NOMO-1 treated with DMSO at 0.1 percent for 48 hours (cell line): ENCODE data around the gene CARD10.

Experiments used
- DNase-seq: peaks from one replicate; lab custom pipeline; 2025; ENCODE audit not compliant: unreplicated experiment; lab: John Stamatoyannopoulos, UW

The CARD10 gene

DNA sequence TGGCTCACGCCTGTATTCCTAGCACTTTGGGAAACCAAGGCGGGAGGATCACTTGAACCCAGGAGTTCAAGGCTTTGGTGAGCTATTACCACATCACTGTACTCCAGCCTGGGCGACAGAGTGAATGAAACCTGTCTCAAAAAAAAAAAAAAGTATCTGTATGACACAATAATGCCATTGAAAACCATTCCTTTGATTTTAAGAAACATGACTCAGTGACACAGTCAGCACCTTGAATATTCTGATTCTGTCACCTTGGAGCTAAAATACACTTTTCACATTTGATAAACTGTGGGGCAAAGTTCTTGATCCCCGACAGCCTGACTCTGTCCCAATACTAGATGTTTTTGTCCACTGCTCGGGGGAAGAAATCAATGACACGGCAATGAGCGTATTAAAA is 75.2 kb downstream of the CARD10 start:
- no peak for DNase-seq

DNA sequence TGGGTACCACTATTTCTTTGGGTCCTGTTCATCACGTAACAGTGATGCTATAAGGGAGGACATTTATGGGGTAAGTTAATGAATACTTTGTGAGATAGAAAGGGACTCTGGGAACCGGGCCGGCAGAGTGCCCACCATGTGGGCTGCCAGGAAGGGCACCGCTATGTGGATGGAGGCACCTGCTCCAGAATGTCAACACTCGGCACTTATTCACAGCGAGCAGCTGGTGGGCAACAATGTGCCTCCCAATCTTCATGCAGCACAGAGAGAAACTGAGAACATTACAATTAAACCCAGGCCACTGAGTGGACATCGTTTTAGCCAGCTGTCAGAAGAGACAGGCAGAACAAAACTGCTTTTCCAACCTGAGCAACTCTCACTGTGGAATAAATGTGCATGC is 76.1 kb downstream of the CARD10 start:
- no peak for DNase-seq

DNA sequence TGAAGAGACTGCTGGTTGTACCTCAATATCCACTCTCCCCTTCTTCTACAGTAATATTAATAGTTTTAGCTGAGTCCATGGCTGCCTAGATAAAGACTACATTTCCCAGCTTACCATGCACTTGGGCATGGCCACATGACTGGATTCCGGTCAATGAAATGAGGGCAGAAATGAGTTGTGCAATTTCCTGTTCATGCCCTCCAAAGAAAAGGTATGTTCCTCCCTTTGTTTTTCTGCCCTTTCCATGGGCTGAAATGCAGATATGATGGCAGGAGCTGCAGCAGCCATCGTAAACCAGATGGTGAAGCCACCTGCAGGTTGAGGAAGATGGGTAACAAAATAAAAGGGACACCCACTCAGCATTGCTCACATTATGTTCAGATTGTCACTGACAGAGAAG is 76.7 kb downstream of the CARD10 start:
- peak; percentile 49 for DNase-seq

DNA sequence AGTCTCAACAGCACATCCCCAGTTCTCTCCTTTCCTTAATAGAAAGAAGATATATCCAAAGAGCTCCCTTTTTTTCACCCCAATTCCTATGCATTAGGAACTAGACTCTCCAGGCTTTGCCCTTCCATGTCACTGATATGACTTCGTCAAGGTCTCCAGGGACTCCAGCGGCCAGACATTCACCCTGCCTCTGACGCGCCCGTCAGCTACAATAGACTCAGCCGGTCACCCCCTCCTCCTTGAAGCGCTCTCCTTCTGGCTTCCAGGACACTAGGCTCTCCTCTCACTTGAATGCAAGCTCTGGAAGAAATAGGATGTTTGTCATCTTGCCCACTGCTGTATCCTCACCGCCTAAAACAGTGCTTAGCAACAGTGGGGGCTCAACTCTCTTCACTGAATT is 77.1 kb downstream of the CARD10 start:
- no peak for DNase-seq

DNA sequence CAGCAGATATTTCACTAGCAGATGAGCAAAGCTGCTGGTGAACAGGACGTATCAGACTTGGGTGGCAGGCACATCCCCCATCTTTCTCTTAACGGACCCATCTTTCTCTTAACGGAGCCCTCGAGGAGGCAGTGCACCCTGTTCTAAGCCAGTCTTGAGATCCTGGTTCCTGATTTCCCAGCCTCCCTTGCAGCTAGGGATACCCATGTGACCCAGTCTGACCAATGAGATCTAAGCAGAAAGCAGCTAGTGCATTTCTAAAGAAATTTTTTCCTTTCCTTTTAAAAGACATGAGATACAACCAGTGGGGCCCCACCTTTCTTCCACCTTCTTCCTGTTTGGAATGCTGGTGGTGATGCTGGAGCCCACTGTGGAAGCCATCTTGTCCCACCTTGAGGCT is 78.3 kb downstream of the CARD10 start:
- DNase-seq: no peak
